ENCODE measurements around the gene GPR65. TPM values are rescaled to one million over a fixed set of nuclear protein-coding genes. Genes with fewer than 3 reads are reported as not detected.

Gene GPR65
- total RNA-seq, 1 experiment from 2014 or later, result not detected

DNA sequence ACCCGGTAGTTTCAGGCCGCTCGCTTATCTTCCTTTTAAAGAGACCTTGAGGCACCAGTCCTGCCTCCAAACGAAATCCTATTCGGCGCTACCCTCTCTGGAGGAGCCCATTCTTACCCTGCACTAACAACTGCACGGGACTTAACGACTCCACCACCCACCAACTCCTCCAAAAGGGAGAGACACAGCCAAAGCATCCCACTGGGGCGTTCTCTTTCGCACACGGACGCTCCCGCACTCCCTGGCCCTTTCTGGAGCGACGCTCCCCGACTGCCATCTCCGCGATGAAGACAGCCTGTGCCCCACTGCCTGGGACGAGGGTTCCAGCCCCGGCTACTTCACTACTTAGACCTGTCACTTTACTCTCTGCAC lies 12.6 kb upstream of the GPR65 start:
- Histone ChIP-seq H3K79me2 (ENCODE audit: insufficient read depth, low read length) (no peaks in the 10 kb centered on the region), H2BK15ac (ENCODE audit: low read depth, low read length) (no peak overlapping the region), H2AK5ac (ENCODE audit: insufficient read length, low read length) (no peak overlapping the region), H4K20me1 (ENCODE audit: control insufficient read depth, insufficient read depth, insufficient read length) (no peaks in the 10 kb centered on the region), H3K9me3 (ENCODE audit: control insufficient read depth, low read depth, low read length) (no peaks in the 10 kb centered on the region), H3T11ph (ENCODE audit: low read length) (no peak overlapping the region), H3K9ac (ENCODE audit: extremely low read depth, insufficient read length, low read length) (peak overlapping the region; percentile 49), H3K56ac (ENCODE audit: insufficient read length, low read depth, low read length) (no peak overlapping the region), H2AFZ (ENCODE audit: low read length) (peak overlapping the region; percentile 3), H2BK120ac (ENCODE audit: low read depth, low read length, poor library complexity, severe bottlenecking) (no peak overlapping the region), H3K4me1 (ENCODE audit: insufficient read depth, low read length) (no peaks in the 10 kb centered on the region; the same call in 1 of the 2 replicates), H2BK20ac (ENCODE audit: low read depth, low read length, poor library complexity, severe bottlenecking) (no peak overlapping the region), H3K18ac (ENCODE audit: insufficient read length, low read depth, low read length) (peak overlapping the region; percentile 33), H3K79me1 (ENCODE audit: insufficient read depth, low read depth, low read length, poor library complexity, severe bottlenecking) (no peaks in the 10 kb centered on the region), H3K27ac (ENCODE audit: insufficient read length, low read depth, low read length) (no peak overlapping the region), H4K5ac (ENCODE audit: insufficient read length, low read depth, low read length) (no peak overlapping the region), H4K8ac (replicated peaks; ENCODE audit: insufficient read length, low read depth, low read length) (no peak overlapping the region), H2BK12ac (ENCODE audit: insufficient read length, low read depth, low read length) (no peak overlapping the region), H3K4me2 (ENCODE audit: insufficient read depth, insufficient read length, low read length) (peak overlapping the region; percentile 80), H3K27me3 (ENCODE audit: insufficient read depth, low read length) (no peaks in the 10 kb centered on the region), H3K14ac (ENCODE audit: insufficient read depth, low read length) (peak overlapping the region; percentile 54; the same call in 1 of the 2 replicates), H3K23me2 (ENCODE audit: insufficient read length, low read depth, low read length, poor library complexity, severe bottlenecking) (peaks cover 9% of the 10 kb centered on the region), H4K91ac (ENCODE audit: insufficient read length, low read depth, low read length) (no peak overlapping the region), H3K4ac (ENCODE audit: low read depth, low read length) (no peak overlapping the region), H2BK5ac (ENCODE audit: insufficient read length, low read length) (no peak overlapping the region), H3K23ac (ENCODE audit: insufficient read length, low read depth, low read length) (no peak overlapping the region)
- TF ChIP-seq, protein P1, sequence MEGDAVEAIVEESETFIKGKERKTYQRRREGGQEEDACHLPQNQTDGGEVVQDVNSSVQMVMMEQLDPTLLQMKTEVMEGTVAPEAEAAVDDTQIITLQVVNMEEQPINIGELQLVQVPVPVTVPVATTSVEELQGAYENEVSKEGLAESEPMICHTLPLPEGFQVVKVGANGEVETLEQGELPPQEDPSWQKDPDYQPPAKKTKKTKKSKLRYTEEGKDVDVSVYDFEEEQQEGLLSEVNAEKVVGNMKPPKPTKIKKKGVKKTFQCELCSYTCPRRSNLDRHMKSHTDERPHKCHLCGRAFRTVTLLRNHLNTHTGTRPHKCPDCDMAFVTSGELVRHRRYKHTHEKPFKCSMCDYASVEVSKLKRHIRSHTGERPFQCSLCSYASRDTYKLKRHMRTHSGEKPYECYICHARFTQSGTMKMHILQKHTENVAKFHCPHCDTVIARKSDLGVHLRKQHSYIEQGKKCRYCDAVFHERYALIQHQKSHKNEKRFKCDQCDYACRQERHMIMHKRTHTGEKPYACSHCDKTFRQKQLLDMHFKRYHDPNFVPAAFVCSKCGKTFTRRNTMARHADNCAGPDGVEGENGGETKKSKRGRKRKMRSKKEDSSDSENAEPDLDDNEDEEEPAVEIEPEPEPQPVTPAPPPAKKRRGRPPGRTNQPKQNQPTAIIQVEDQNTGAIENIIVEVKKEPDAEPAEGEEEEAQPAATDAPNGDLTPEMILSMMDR (conservative IDR thresholded peaks at IDR 0.05), result no peak
- WGBS (ENCODE audit: extremely low coverage, insufficient read length, low lambda C conversion rate), result no CpG with 5 or more reads among the region's 20 CpGs
- Mint-ChIP-seq H3K27ac (peak overlapping the region; percentile 70 to 95 (median 81)), H3K36me3 (ENCODE audit: insufficient read depth in 1 of 3, low read depth in 3 of 3) (no peaks in the 10 kb centered on the region), H3K9me3 (no peaks in the 10 kb centered on the region), H3K4me3 (peak overlapping the region; percentile 88 to 92), H3K4me1 (peaks cover 16 to 20% of the 10 kb centered on the region in 2 experiments), H3K27me3 (ENCODE audit: low read depth) (no peaks in the 10 kb centered on the region; the same call in none of the 2 replicates)
- peak; percentile 63 for DNase-seq
